IPS DF 4.7 (cell line): ENCODE data around the gene ZNF324B.
"Not testable (repeated sequence)": the region's sequence is repeated elsewhere in the genome, so short reads cannot be mapped to it uniquely, and the experiment has no call there.

Experiments used
- DNase-seq: peaks from one replicate; pipeline ENCODE4 v3.0.0-alpha.2; 2013; ENCODE audit warnings: low spot score; ENCODE audit errors: extremely low read depth

The ZNF324B gene

GRCh38 chr19:58451358-58452101, at the start of gene ZNF324B:
ZNF324B (plus strand) TSS chr19:58451622; CDS start chr19:58453702, 2,080 bp downstream.
- peak; percentile 76 for DNase-seq

- DNase-seq = no peak
Observed at GRCh38 chr19:58401840-58402421, 49.5 kb upstream of the ZNF324B start.

- not testable (repeated sequence) for DNase-seq
Observed at GRCh38 chr19:58403920-58404478, 47.4 kb upstream of the ZNF324B start.

- no peak for DNase-seq
Observed at GRCh38 chr19:58406818-58407657, 44.4 kb upstream of the ZNF324B start.

- DNase-seq = no peak
Observed at GRCh38 chr19:58407658-58408151, 43.7 kb upstream of the ZNF324B start.

GRCh38 chr19:58408152-58409009, 43.0 kb upstream of the ZNF324B start, which contains the start of gene ZNF584:
ZNF584 (plus strand) TSS chr19:58408649; CDS start chr19:58409148, 499 bp downstream.
- DNase-seq = peak; percentile 66

- no peak for DNase-seq
Observed at GRCh38 chr19:58409010-58409790, 42.2 kb upstream of the ZNF324B start.

GRCh38 chr19:58416604-58417003, 34.8 kb upstream of the ZNF324B start:
- DNase-seq = no peak

- no peak for DNase-seq
Observed at GRCh38 chr19:58417071-58417470, 34.4 kb upstream of the ZNF324B start.

GRCh38 chr19:58428617-58429016, 22.8 kb upstream of the ZNF324B start:
- DNase-seq = no peak

- DNase-seq = no peak
Observed at GRCh38 chr19:58429745-58430144, 21.7 kb upstream of the ZNF324B start.

- no peak for DNase-seq
Observed at GRCh38 chr19:58434217-58434616, 17.2 kb upstream of the ZNF324B start.

GRCh38 chr19:58439576-58440554, 11.6 kb upstream of the ZNF324B start, which contains the start of gene ZNF132:
ZNF132 (minus strand) TSS chr19:58440153; CDS start chr19:58439821, 332 bp downstream.
- DNase-seq = peak; percentile 99

- DNase-seq = no peak
Observed at GRCh38 chr19:58440556-58440955, 10.9 kb upstream of the ZNF324B start.

GRCh38 chr19:58442986-58443385, 8.4 kb upstream of the ZNF324B start:
- DNase-seq = not testable (repeated sequence)

- DNase-seq = not testable (repeated sequence)
Observed at GRCh38 chr19:58448860-58449259, 2.6 kb upstream of the ZNF324B start.

GRCh38 chr19:58449980-58450379, 1.4 kb upstream of the ZNF324B start:
- DNase-seq = not testable (repeated sequence)

- no peak for DNase-seq
Observed at GRCh38 chr19:58450856-58451357, 515 bp upstream of the ZNF324B start.
